HCT116 (cell line): Measurements from ENCODE around the gene SEC24C. TPM values are rescaled to one million over a fixed set of nuclear protein-coding genes. Genes with fewer than 3 reads are reported as not detected.

Experiments
- ATAC-seq: fragments of 200-7000 bp; cut with Tn5 transposase; 2 replicates; pipeline ENCODE4 v1.9.1; 2020; ENCODE audit warnings: mild to moderate bottlenecking, moderate library complexity
- BruUV-seq: library from RNA; stranded (reverse); fragments of 400-500 nt; replicated peaks from 2 replicates; lab custom pipeline; 2021; lab: Mats Ljungman, UMichigan
- CTCF ChIA-PET: fragments of 300-600 bp; sonication (Branson Sonifier 250); formaldehyde crosslinking; loops from one replicate; lab custom pipeline; 2021; ENCODE audit warnings: antibody characterized with exemption; lab: Charles Lee
- POLR2A ChIA-PET: fragments of 300-600, 350-600 bp; sonication (Branson Sonifier 250); formaldehyde crosslinking; loops from one replicate; lab custom pipeline; 2021; ENCODE audit warnings: antibody characterized with exemption; lab: Charles Lee
- RAD21 ChIA-PET, 2 experiments: fragments of 300-600 bp; sonication (Branson Sonifier 250); formaldehyde crosslinking; loops; one replicate each; lab custom pipeline; 2023; ENCODE audit warnings: low total read pairs in 2 of 2; ENCODE audit not compliant: uncharacterized antibody in 2 of 2, unreplicated experiment in 2 of 2, low non-redundant PET in 1 of 2; lab: Charles Lee
- DNase-seq: peaks from one replicate; pipeline ENCODE4 v3.0.0-alpha.2; 2010; ENCODE audit warnings: low read depth, low spot score
- H2AFZ ChIP-seq: fragments of 200-600 bp; shearing (Covaris generic), sonication (generic); 2 replicates; pipeline ENCODE4 v1.6.1; 2017; ENCODE audit warnings: low read depth, mixed run types, mixed read lengths, antibody characterized with exemption, low read length; ENCODE audit not compliant: poor library complexity, severe bottlenecking
- H3K27ac ChIP-seq: 2 replicates; pipeline ENCODE4 v1.5.1; 2012; ENCODE audit warnings: low read depth, low read length
- H3K27me3 ChIP-seq: fragments of 200-600 bp; sonication (generic); 2 replicates; pipeline ENCODE4 v1.6.1; 2016; ENCODE audit warnings: mixed run types, low read length, mixed read lengths; ENCODE audit not compliant: insufficient read depth
- H3K36me3 ChIP-seq, 2 experiments: fragments of 200-500 bp in 1 of 2; fragments of 200-600 bp in 1 of 2; sonication (Bioruptor generic) in 1 of 2; sonication (generic) in 1 of 2; 2 replicates each; pipeline versions ENCODE4 v1.5.1 to v1.6.1; 2014 to 2016; ENCODE audit warnings: low read length in 2 of 2, inconsistent platforms in 1 of 2, mixed read lengths in 1 of 2, mixed run types in 1 of 2; ENCODE audit not compliant: insufficient read depth in 2 of 2, control insufficient read depth in 1 of 2
- H3K4me1 ChIP-seq, 2 experiments: fragments of 200-600 bp in 1 of 2; sonication (generic) in 1 of 2; 2 replicates each; pipeline versions ENCODE4 v1.5.1 to v1.6.1; 2012 to 2017; ENCODE audit warnings: low read length in 2 of 2, inconsistent platforms in 1 of 2, mild to moderate bottlenecking in 1 of 2, mixed read lengths in 1 of 2, mixed run types in 1 of 2, moderate library complexity in 1 of 2; ENCODE audit not compliant: insufficient read depth in 2 of 2, control insufficient read depth in 1 of 2
- H3K4me2 ChIP-seq: fragments of 200-600 bp; sonication (generic); 2 replicates; pipeline ENCODE4 v1.6.1; 2017; ENCODE audit warnings: mixed run types, low read length, mixed read lengths
- H3K4me3 ChIP-seq, 2 experiments: fragments of 200-600 bp in 1 of 2; sonication (generic) in 1 of 2; replicated peaks in 1 of 2; 2 replicates each; pipeline ENCODE4 v1.5.1; 2011 to 2016; ENCODE audit warnings: low read length in 2 of 2, control low read depth in 1 of 2, low read depth in 1 of 2, mild to moderate bottlenecking in 1 of 2, mixed read lengths in 1 of 2, mixed run types in 1 of 2
- H3K79me2 ChIP-seq: fragments of 200-600 bp; sonication (generic); 2 replicates; pipeline ENCODE4 v1.6.1; 2017; ENCODE audit warnings: mild to moderate bottlenecking, mixed run types, low read length, moderate library complexity, mixed read lengths; ENCODE audit not compliant: insufficient read depth
- H3K9ac ChIP-seq: fragments of 200-600 bp; sonication (generic); 2 replicates; pipeline ENCODE4 v1.6.1; 2016; ENCODE audit warnings: low read length, mixed read lengths
- H3K9me2 ChIP-seq: fragments of 200-600 bp; sonication (generic), shearing (Covaris generic); 2 replicates; pipeline ENCODE4 v1.6.1; 2017; ENCODE audit warnings: mixed run types, mild to moderate bottlenecking, moderate library complexity; ENCODE audit not compliant: insufficient read depth
- H3K9me3 ChIP-seq, 2 experiments: fragments of 200-500 bp in 1 of 2; fragments of 200-600 bp in 1 of 2; sonication (Bioruptor generic) in 1 of 2; sonication (generic) in 1 of 2; 2 replicates each; pipeline ENCODE4 v1.6.1; 2014 to 2017; ENCODE audit warnings: low read length in 2 of 2, mixed read lengths in 2 of 2, inconsistent platforms in 1 of 2, low read depth in 1 of 2, mild to moderate bottlenecking in 1 of 2, mixed run types in 1 of 2, moderate library complexity in 1 of 2; ENCODE audit not compliant: control insufficient read depth in 1 of 2, insufficient read depth in 1 of 2
- H4K20me1 ChIP-seq: fragments of 200-600 bp; sonication (generic), shearing (Covaris generic); 2 replicates; pipeline ENCODE4 v1.6.1; 2017; ENCODE audit warnings: mixed run types, mild to moderate bottlenecking, moderate library complexity; ENCODE audit not compliant: insufficient read depth
- CEBPB ChIP-seq: IDR thresholded peaks from 2 replicates; pipeline ENCODE4 v1.6.1; 2012; ENCODE audit warnings: low read depth
- CTCF ChIP-seq, 3 experiments: fragments of 200-600 bp in 1 of 3; sonication (generic) in 1 of 3; IDR thresholded peaks in 2 of 3; conservative IDR thresholded peaks in 1 of 3; 2 replicates each; pipeline ENCODE4 v1.5.1; 2012 to 2017; ENCODE audit warnings: low read depth in 2 of 3, low read length in 2 of 3, antibody characterized with exemption in 1 of 3, borderline replicate concordance in 1 of 3, control low read depth in 1 of 3, mild to moderate bottlenecking in 1 of 3, mixed read lengths in 1 of 3, mixed run types in 1 of 3, moderate library complexity in 1 of 3; ENCODE audit not compliant: insufficient read depth in 1 of 3
- EZH2 ChIP-seq: fragments of 200-600 bp; sonication (generic); IDR thresholded peaks from 2 replicates; pipeline ENCODE4 v1.6.1; 2017; ENCODE audit warnings: antibody characterized with exemption, mixed run types
- JUND ChIP-seq: IDR thresholded peaks from 2 replicates; pipeline ENCODE4 v1.6.1; 2012
- MAX ChIP-seq: IDR thresholded peaks from 2 replicates; pipeline ENCODE4 v1.6.1; 2012
- POLR2AphosphoS5 ChIP-seq: IDR thresholded peaks from 2 replicates; pipeline ENCODE4 v1.6.1; 2011; ENCODE audit warnings: mild to moderate bottlenecking, low read depth, low read length, moderate library complexity
- REST ChIP-seq: IDR thresholded peaks from 2 replicates; pipeline ENCODE4 v1.6.1; 2012; ENCODE audit warnings: low read depth
- SIN3A ChIP-seq: IDR thresholded peaks from 2 replicates; pipeline ENCODE4 v1.6.1; 2012; ENCODE audit warnings: low read depth
- SRF ChIP-seq: IDR thresholded peaks from 2 replicates; pipeline ENCODE4 v1.6.1; 2012; ENCODE audit warnings: low read depth
- TCF7L2 ChIP-seq: IDR thresholded peaks from 2 replicates; pipeline ENCODE4 v1.7.0; 2011; ENCODE audit warnings: borderline replicate concordance, inconsistent platforms; ENCODE audit not compliant: insufficient read depth, insufficient read length; ENCODE audit errors: extremely low read depth
- YY1 ChIP-seq: IDR thresholded peaks from 2 replicates; pipeline ENCODE4 v1.6.1; 2011; ENCODE audit warnings: low read length, low read depth, moderate library complexity, mild to moderate bottlenecking; ENCODE audit not compliant: insufficient replicate concordance; ENCODE audit errors: extremely low read depth
- ZBTB33 ChIP-seq: IDR thresholded peaks from 2 replicates; pipeline ENCODE4 v1.6.1; 2011; ENCODE audit warnings: mild to moderate bottlenecking, low read length, moderate library complexity; ENCODE audit not compliant: insufficient replicate concordance; ENCODE audit errors: extremely low read depth
- intact Hi-C: fragments of 100-400 bp; cut with micrococcal nuclease; formaldehyde crosslinking; loops from 2 replicates; pipeline ENCODE4 v1.10.0; 2022
- total RNA-seq: library from RNA; stranded (reverse); gene quantifications from one replicate; pipeline ENCODE4 v1.2.1, GENCODE V29; 2021; ENCODE audit not compliant: unreplicated experiment

SEC24C gene
- total RNA-seq, 1 experiment from 2014 or later = 60.9 TPM

- H3K9ac ChIP-seq = no peak overlapping the region
- intact Hi-C loops = no loop called here
- peaks cover 23% of the 10 kb centered on the region for H3K79me2 ChIP-seq
Observed at GRCh38 chr10:73788864-73789658, 44.9 kb downstream of the SEC24C start.

More at GRCh38 chr10:73788864-73789658, 44.9 kb downstream of the SEC24C start:
- POLR2A ChIA-PET = no interaction called here
- Histone ChIP-seq H3K4me1 (peaks cover 5 to 12% of the 10 kb centered on the region in 2 experiments; a peak in 3 of 4 replicates), H2AFZ (no peak overlapping the region), H3K27me3 (no peaks in the 10 kb centered on the region), H3K4me3 (no peak overlapping the region), H4K20me1 (no peaks in the 10 kb centered on the region), H3K36me3 (peaks cover 6 to 16% of the 10 kb centered on the region in 2 experiments; a peak in 3 of 4 replicates), H3K9me2 (no peaks in the 10 kb centered on the region), H3K9me3 (no peaks in the 10 kb centered on the region), H3K27ac (no peak overlapping the region), H3K4me2 (no peak overlapping the region)
- RAD21 ChIA-PET = no interaction called here
- DNase-seq = no peak
- CTCF ChIA-PET = no interaction called here
- no TSS peak for BruUV-seq
- ATAC-seq = no peak
- TF ChIP-seq CTCF (IDR thresholded peaks at IDR 0.05 in 2 of 3, conservative IDR thresholded peaks at IDR 0.05 in 1 of 3; ENCODE audit: borderline replicate concordance in 1 of 3, insufficient read depth in 1 of 3, low read depth in 2 of 3, low read length in 2 of 3) = no peak
- no peak for TF ChIP-seq CEBPB
- TF ChIP-seq SRF = no peak
- TF ChIP-seq YY1 = no peak
- TF ChIP-seq ZBTB33 = no peak
- TF ChIP-seq JUND = no peak
- no peak for TF ChIP-seq POLR2AphosphoS5
- TF ChIP-seq EZH2 = no peak
- no peak for TF ChIP-seq REST
- TF ChIP-seq MAX = no peak
- TF ChIP-seq TCF7L2 = no peak
- no peak for TF ChIP-seq SIN3A
